GM18511 (cell line): Measurements from ENCODE around the gene ROR1.
"Not testable (repeated sequence)": the region's sequence is repeated elsewhere in the genome, so short reads cannot be mapped to it uniquely, and the experiment has no call there.

Experiments
- ATAC-seq: cut with Tn5 transposase; IDR thresholded peaks from one replicate; pipeline ENCODE4 v1.9.1; 2021; ENCODE audit warnings: mild to moderate bottlenecking, moderate library complexity; ENCODE audit not compliant: unreplicated experiment

ROR1 gene

GRCh38 chr1:64197076-64197475 is 423.3 kb downstream of the ROR1 start:
- ATAC-seq: no peak

GRCh38 chr1:64199154-64199553 is 425.3 kb downstream of the ROR1 start:
- ATAC-seq: no peak

GRCh38 chr1:64200064-64200463 is 426.2 kb downstream of the ROR1 start:
- ATAC-seq: no peak

- ATAC-seq: no peak
Observed at GRCh38 chr1:64203420-64203819, 429.6 kb downstream of the ROR1 start, which contains the start of gene UBE2U. UBE2U (plus strand) TSS chr1:64203623; CDS start chr1:64204051, 428 bp downstream.

GRCh38 chr1:64209221-64209620 is 435.4 kb downstream of the ROR1 start:
- ATAC-seq: no peak

- ATAC-seq: no peak
Observed at GRCh38 chr1:64212031-64212430, 438.2 kb downstream of the ROR1 start.

- no peak for ATAC-seq
Observed at GRCh38 chr1:64215576-64215975, 441.8 kb downstream of the ROR1 start.

- no peak for ATAC-seq
Observed at GRCh38 chr1:64220241-64220640, 446.4 kb downstream of the ROR1 start.

GRCh38 chr1:64223329-64224151 is 449.7 kb downstream of the ROR1 start:
- peak; percentile 85 for ATAC-seq

GRCh38 chr1:64224236-64224635 is 450.4 kb downstream of the ROR1 start:
- not testable (repeated sequence) for ATAC-seq

GRCh38 chr1:64228167-64228957 is 454.5 kb downstream of the ROR1 start:
- ATAC-seq: no peak

GRCh38 chr1:64229307-64229706 is 455.5 kb downstream of the ROR1 start:
- no peak for ATAC-seq
